A673 (cell line): ENCODE data around the gene ZBTB21. TPM values are rescaled to one million over a fixed set of nuclear protein-coding genes. Genes with fewer than 3 reads are reported as not detected.

Source experiments
- BruUV-seq: library from RNA; stranded (reverse); fragments of 400-500 nt; replicated peaks from 2 replicates; lab custom pipeline; 2021; lab: Mats Ljungman, UMichigan
- CTCF ChIA-PET: fragments of 300-600 bp; sonication (Branson Sonifier 250); formaldehyde crosslinking; loops from one replicate; lab custom pipeline; 2022; ENCODE audit warnings: antibody characterized with exemption; lab: Charles Lee
- POLR2A ChIA-PET: fragments of 300-600 bp; sonication (Branson Sonifier 250); formaldehyde crosslinking; loops from one replicate; lab custom pipeline; 2022; ENCODE audit warnings: antibody characterized with exemption; ENCODE audit not compliant: low non-redundant PET; lab: Charles Lee
- DNase-seq: peaks from one replicate; pipeline ENCODE4 v3.0.0-alpha.2; 2015; ENCODE audit warnings: low spot score
- H3K27ac ChIP-seq: fragments of 200-600 bp; sonication (generic); 2 replicates; pipeline ENCODE4 v1.5.1; 2016; ENCODE audit warnings: mixed run types, low read depth, mild to moderate bottlenecking, mixed read lengths, antibody characterized with exemption, low read length; ENCODE audit not compliant: poor library complexity, severe bottlenecking
- H3K27me3 ChIP-seq: fragments of 200-600 bp; sonication (generic); replicated peaks from 2 replicates; pipeline ENCODE4 v1.6.1; 2017; ENCODE audit warnings: mixed run types, low read depth, mild to moderate bottlenecking, mixed read lengths, antibody characterized with exemption, low read length; ENCODE audit not compliant: insufficient read depth, poor library complexity
- H3K36me3 ChIP-seq: fragments of 200-600 bp; sonication (generic); 2 replicates; pipeline ENCODE4 v1.6.1; 2016; ENCODE audit warnings: mixed run types, mild to moderate bottlenecking, mixed read lengths, antibody characterized with exemption, low read length; ENCODE audit not compliant: insufficient read depth, poor library complexity, severe bottlenecking
- H3K4me1 ChIP-seq: fragments of 200-600 bp; sonication (generic); 2 replicates; pipeline ENCODE4 v1.6.1; 2017; ENCODE audit warnings: mixed run types, mild to moderate bottlenecking, mixed read lengths, antibody characterized with exemption, low read length; ENCODE audit not compliant: insufficient read depth, poor library complexity, severe bottlenecking
- H3K4me3 ChIP-seq: fragments of 200-600 bp; sonication (generic); 2 replicates; pipeline ENCODE4 v1.5.1; 2016; ENCODE audit warnings: low read depth, mixed run types, mild to moderate bottlenecking, mixed read lengths, low read length; ENCODE audit not compliant: poor library complexity, severe bottlenecking
- H3K9me3 ChIP-seq: fragments of 200-600 bp; sonication (generic); 2 replicates; pipeline ENCODE4 v1.6.1; 2016; ENCODE audit warnings: mixed run types, low read depth, mild to moderate bottlenecking, mixed read lengths, antibody characterized with exemption, low read length; ENCODE audit not compliant: poor library complexity, severe bottlenecking
- CTCF ChIP-seq: fragments of 300-800, 200-600 bp; sonication (generic); conservative IDR thresholded peaks from 2 replicates; pipeline ENCODE4 v1.5.1; 2017; ENCODE audit warnings: low read depth, mild to moderate bottlenecking, antibody characterized with exemption, low read length, moderate library complexity, mixed read lengths
- EZH2 ChIP-seq: fragments of 200-600 bp; sonication (generic); IDR thresholded peaks from 2 replicates; pipeline ENCODE4 v1.6.1; 2017; ENCODE audit warnings: borderline replicate concordance, low read depth, mild to moderate bottlenecking, mixed read lengths, antibody characterized with exemption, low read length; ENCODE audit not compliant: poor library complexity, severe bottlenecking
- intact Hi-C: fragments of 100-400 bp; cut with micrococcal nuclease; formaldehyde crosslinking; loops from one replicate; pipeline ENCODE4 v1.10.0; 2022; ENCODE audit not compliant: unreplicated experiment
- total RNA-seq: library from RNA; stranded (reverse); gene quantifications from 2 replicates; pipeline ENCODE4 v1.2.3, GENCODE V29; 2021

The ZBTB21 gene
- total RNA-seq, 1 experiment from 2014 or later: 20.7 TPM

GRCh38 chr21:41975391-41976272, 34.5 kb downstream of the ZBTB21 start:
- BruUV-seq: no TSS peak
- peaks cover 5% of the 10 kb centered on the region for H3K9me3 ChIP-seq
- H3K4me3 ChIP-seq: no peak overlapping the region
- POLR2A ChIA-PET: interaction anchor here (0.5 kb wide), 1 partner anchor 112 kb away, joined by 11 read pairs; no protein-coding TSS in a partner anchor
- no peaks in the 10 kb centered on the region for H3K27me3 ChIP-seq
- H3K27ac ChIP-seq: no peak overlapping the region
- intact Hi-C loops: no loop called here
- TF ChIP-seq EZH2 (no peak), CTCF (no peak)
- CTCF ChIA-PET: no interaction called here
- H3K4me1 ChIP-seq: no peaks in the 10 kb centered on the region
- DNase-seq: no peak
- no peaks in the 10 kb centered on the region for H3K36me3 ChIP-seq

- TF ChIP-seq EZH2 (no peak), CTCF (no peak)
- no peak overlapping the region for H3K4me3 ChIP-seq
- CTCF ChIA-PET: no interaction called here
- H3K36me3 ChIP-seq: no peaks in the 10 kb centered on the region
- POLR2A ChIA-PET: no interaction called here
- no peaks in the 10 kb centered on the region for H3K27me3 ChIP-seq
- peaks cover 4% of the 10 kb centered on the region for H3K9me3 ChIP-seq
- DNase-seq: no peak
- intact Hi-C loops: no loop called here
- H3K4me1 ChIP-seq: no peaks in the 10 kb centered on the region
- no peak overlapping the region for H3K27ac ChIP-seq
- BruUV-seq: no TSS peak
Observed at GRCh38 chr21:41974752-41975053, 35.5 kb downstream of the ZBTB21 start.

- ChIA-PET CTCF (no interaction called here), POLR2A (no interaction called here)
- TF ChIP-seq EZH2 (no peak), CTCF (peak; percentile 32; the same call in 1 of the 2 replicates)
- H3K4me3 ChIP-seq: no peak overlapping the region
- H3K4me1 ChIP-seq: peaks cover 1% of the 10 kb centered on the region
- BruUV-seq: no TSS peak
- H3K9me3 ChIP-seq: no peaks in the 10 kb centered on the region
- no peak overlapping the region for H3K27ac ChIP-seq
- no peaks in the 10 kb centered on the region for H3K36me3 ChIP-seq
- DNase-seq: no peak
- no peaks in the 10 kb centered on the region for H3K27me3 ChIP-seq
- intact Hi-C loops: no loop called here
Observed at GRCh38 chr21:41973861-41974751, 36.1 kb downstream of the ZBTB21 start.
